ENCODE data around the gene HYKK. TPM values are rescaled to one million over a fixed set of nuclear protein-coding genes. Genes with fewer than 3 reads are reported as not detected.

Gene HYKK
- total RNA-seq, 2 experiments from 2014 or later: 2.4 to 2.7 TPM

DNA sequence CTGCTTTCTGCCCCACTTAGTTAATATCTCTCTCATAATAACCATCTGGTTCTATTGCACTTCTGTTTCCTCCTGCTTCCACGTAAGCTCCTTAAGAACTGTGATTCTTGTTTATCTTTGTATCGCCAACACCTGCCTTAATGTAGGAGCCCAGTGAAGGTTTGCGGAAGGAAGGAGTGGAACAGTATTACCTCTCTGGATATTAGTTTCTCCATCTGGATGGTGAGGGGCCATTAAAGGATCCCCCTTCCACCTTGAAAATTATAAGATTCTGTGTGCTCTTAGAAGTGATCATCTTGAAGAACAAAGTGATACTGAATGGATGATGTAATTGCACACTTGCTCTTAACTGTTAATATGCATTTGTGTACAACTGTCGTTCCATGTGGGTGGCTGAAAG lies 60.2 kb downstream of the HYKK start:
- POLR2A ChIA-PET: interaction anchor here (3.8 kb wide), 1 partner anchor 26 kb away, joined by 47 read pairs; the partner anchor contains the start of gene PSMA4
- no peak overlapping the region for H3K4me3 Mint-ChIP-seq
- no peaks in the 10 kb centered on the region for H3K9me3 Mint-ChIP-seq
- H3K27me3 Mint-ChIP-seq: peaks cover 16% of the 10 kb centered on the region
- no peak overlapping the region for H3K27ac Mint-ChIP-seq
- H3K4me1 Mint-ChIP-seq: peaks cover 27% of the 10 kb centered on the region
- CTCF ChIA-PET: no interaction called here
- no peak for DNase-seq
- H3K36me3 Mint-ChIP-seq (ENCODE audit: low read depth): no peaks in the 10 kb centered on the region

DNA sequence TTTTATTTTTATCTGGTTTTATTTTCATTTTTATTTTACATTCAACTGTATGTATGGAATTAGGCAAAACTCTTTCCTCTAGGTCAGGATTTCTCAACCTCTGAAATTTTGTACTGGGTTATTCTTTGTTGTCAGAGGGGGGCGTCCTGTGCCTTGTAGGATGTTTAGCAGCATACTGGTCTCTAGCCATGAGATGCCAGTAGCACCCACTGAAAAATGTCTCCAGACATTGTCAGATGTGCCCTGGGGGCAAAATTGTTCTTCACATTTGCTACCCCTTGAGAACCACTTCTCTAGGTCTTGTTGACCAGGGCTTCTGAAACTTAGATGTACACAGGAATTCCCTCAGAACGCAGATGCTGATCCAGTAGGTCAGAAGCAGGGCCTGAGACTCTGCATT lies 63.3 kb downstream of the HYKK start:
- H3K4me3 Mint-ChIP-seq: no peak overlapping the region
- no peaks in the 10 kb centered on the region for H3K36me3 Mint-ChIP-seq (ENCODE audit: low read depth)
- H3K27ac Mint-ChIP-seq: no peak overlapping the region
- DNase-seq: no peak
- peaks cover 16% of the 10 kb centered on the region for H3K27me3 Mint-ChIP-seq
- no peaks in the 10 kb centered on the region for H3K9me3 Mint-ChIP-seq
- ChIA-PET CTCF (no interaction called here), POLR2A (no interaction called here)
- H3K4me1 Mint-ChIP-seq: peaks cover 15% of the 10 kb centered on the region

DNA sequence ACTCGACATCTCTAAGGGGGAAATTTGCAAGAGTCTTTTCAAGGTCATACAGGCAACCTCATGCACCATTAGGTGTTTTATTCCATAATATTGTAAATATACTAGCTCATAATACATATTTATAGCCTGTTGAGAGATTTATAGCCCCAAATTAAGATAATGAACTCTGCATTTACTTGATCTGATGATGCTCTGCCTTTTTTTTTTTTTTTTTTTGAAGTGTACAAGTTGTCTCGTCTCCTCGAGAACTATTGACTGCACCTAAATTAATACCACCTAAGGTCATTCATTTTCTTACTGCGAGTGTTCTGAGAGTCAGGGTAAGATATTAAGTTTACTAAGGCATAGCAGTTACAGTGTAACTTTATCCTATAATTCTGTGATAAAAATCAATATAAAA lies 64.0 kb downstream of the HYKK start:
- CTCF ChIA-PET: no interaction called here
- no peaks in the 10 kb centered on the region for H3K9me3 Mint-ChIP-seq
- H3K27ac Mint-ChIP-seq: no peak overlapping the region

DNA sequence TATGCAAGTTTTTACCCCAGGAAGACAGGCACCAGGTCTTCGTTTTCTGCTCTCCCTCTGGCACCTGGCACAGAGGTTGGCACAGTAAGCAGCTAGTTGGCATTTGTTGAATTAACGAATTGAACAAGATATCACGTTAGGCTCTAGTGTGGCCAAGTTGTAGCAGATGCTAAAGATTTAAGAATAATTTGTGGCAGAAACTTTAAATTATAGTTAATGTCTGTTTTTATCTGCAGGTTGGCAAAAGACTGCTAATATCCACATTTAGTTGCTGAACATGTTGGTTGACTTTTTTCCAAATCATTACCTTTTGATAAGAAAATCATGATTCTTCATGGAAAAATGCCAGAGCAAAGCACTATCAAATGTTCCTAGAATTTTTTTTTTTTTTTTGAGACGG lies 66.0 kb downstream of the HYKK start:
- peaks cover 4% of the 10 kb centered on the region for H3K27me3 Mint-ChIP-seq
- no peak overlapping the region for H3K27ac Mint-ChIP-seq

More for the DNA sequence above, 64.0 kb downstream of the HYKK start:
- H3K4me1 Mint-ChIP-seq: peaks cover 9% of the 10 kb centered on the region
- H3K36me3 Mint-ChIP-seq (ENCODE audit: low read depth): no peaks in the 10 kb centered on the region
- POLR2A ChIA-PET: no interaction called here
- no peak overlapping the region for H3K4me3 Mint-ChIP-seq
- H3K27me3 Mint-ChIP-seq: peaks cover 12% of the 10 kb centered on the region
- DNase-seq: no peak

GRCh38 chr15:78574944-78575343 lies 67.6 kb downstream of the HYKK start:
- Mint-ChIP-seq H3K27me3 (peaks cover 4% of the 10 kb centered on the region), H3K4me3 (no peak overlapping the region)
- CTCF ChIA-PET: interaction anchor here (0.6 to 1.4 kb wide), 2 partner anchors 9 to 81 kb away, joined by 3 to 4 read pairs; no protein-coding TSS in a partner anchor

More for the DNA sequence above, 66.0 kb downstream of the HYKK start:
- POLR2A ChIA-PET: no interaction called here
- DNase-seq: no peak
- H3K9me3 Mint-ChIP-seq: no peaks in the 10 kb centered on the region
- no peaks in the 10 kb centered on the region for H3K36me3 Mint-ChIP-seq (ENCODE audit: low read depth)
- H3K4me3 Mint-ChIP-seq: no peak overlapping the region
- CTCF ChIA-PET: no interaction called here
- H3K4me1 Mint-ChIP-seq: no peaks in the 10 kb centered on the region

More at GRCh38 chr15:78574944-78575343, 67.6 kb downstream of the HYKK start:
- POLR2A ChIA-PET: no interaction called here
- Mint-ChIP-seq H3K27ac (no peak overlapping the region), H3K36me3 (ENCODE audit: low read depth) (no peaks in the 10 kb centered on the region), H3K4me1 (no peaks in the 10 kb centered on the region), H3K9me3 (no peaks in the 10 kb centered on the region)
- no peak for DNase-seq

Other genes with a start within 250 kb of the HYKK start
- gene DNAJA4, start 243.0 kb upstream of the HYKK start, total RNA-seq: 10 to 100 TPM; 27.7 to 30.9 TPM
- gene SKIC8, start 208.0 kb upstream of the HYKK start, total RNA-seq: 10 to 100 TPM; 35.4 to 35.7 TPM
- gene CRABP1, start 167.2 kb upstream of the HYKK start, total RNA-seq: not detected
- gene IREB2, start 69.4 kb upstream of the HYKK start, total RNA-seq: 10 to 100 TPM; 57.8 to 61.5 TPM
- 100 to 1,000 TPM; 226 to 235 TPM for gene PSMA4, start 32.9 kb downstream of the HYKK start, total RNA-seq
- gene CHRNA5, start 57.9 kb downstream of the HYKK start, total RNA-seq: 1 to 10 TPM; 2.1 to 3.1 TPM
- not detected for gene CHRNA3, start 113.4 kb downstream of the HYKK start, total RNA-seq
- gene CHRNB4, start 133.6 kb downstream of the HYKK start, total RNA-seq: not detected

All from activated CD4-positive, alpha-beta memory T cell treated with anti-CD3 and anti-CD28 coated beads, Interleukin-2, amount 10 ng/mL, durations not matched to agents 7 days and 5 days (primary cell).